NCI-H82 (cell line): ENCODE measurements around the gene TP53RK.

Experiments used
- DNase-seq: peaks from one replicate; lab custom pipeline; 2025; lab: John Stamatoyannopoulos, UW

Gene TP53RK

GRCh38 chr20:46638134-46638897 is 50.9 kb downstream of the TP53RK start:
- no peak for DNase-seq

DNA sequence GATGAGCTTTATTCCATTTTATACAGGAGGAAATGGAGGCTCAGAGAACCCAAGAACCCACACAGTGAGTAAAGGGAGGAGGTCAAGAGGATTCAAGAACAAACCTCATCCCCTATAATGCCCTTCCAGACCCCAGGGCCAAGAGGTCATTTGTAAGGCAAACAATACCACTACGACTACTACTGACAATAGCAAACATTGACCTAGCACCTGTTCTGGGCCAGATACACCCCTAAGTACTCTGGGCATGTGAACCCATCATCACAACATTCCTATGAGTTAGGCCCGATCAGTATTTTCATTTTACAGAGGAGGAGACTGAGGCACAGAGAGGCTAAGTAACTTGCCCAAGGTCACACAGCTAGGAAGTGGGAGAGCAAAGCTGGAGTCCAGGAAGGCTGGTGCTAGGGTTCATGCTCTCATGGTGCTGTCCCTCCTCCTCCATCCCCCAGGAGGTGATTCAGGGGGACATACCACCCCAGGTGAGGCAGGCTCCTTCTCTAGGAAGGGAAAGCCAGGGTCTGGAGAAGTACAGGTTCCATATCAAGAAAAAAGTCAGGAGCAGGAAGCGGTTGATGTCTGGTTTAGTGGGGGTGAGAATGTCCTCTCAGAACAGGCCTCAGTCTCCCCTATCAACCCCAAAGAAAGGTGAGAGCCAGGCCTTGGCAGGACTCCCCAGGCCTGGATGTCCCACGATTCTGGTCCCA is 51.7 kb downstream of the TP53RK start:
- DNase-seq: no peak

DNA sequence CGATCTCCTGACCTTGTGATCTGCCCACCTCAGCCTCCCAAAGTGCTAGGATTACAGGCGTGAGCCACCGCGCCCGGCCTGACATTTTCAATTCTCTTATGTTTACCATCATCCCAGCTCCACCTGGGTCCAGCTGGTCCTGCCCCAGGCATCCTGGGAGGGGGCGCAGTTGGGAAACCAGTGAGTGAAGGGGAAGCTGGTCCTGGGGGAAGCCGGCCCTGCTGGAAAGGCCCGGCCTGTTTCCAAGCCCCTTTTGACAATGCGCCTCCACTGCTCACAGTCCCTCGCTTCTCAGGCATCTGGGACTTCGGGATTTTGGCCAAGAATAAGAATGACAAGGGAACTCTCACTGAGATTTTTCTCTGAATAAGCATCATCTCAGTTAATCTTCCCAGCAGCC is 52.2 kb downstream of the TP53RK start:
- DNase-seq: no peak

DNA sequence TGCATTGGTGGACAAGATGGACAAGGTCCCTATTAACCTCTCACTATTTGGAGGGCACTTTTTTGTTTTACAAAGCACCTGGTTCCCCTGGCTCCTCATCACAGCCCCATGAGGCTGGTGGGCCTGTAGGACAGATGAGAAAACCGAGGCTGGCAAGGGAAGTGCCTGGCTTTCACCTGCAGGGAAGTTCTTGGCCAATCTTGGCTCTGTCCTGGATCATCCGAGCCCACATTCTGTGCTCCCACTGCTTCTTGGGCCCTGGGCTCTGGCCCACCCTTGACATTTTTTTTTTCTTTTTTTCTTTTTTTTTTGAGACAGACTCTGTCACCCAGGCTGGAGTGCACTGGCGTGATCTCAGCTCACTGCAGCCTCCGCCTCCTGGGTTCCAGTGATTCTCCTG is 52.7 kb downstream of the TP53RK start:
- DNase-seq: no peak

DNA sequence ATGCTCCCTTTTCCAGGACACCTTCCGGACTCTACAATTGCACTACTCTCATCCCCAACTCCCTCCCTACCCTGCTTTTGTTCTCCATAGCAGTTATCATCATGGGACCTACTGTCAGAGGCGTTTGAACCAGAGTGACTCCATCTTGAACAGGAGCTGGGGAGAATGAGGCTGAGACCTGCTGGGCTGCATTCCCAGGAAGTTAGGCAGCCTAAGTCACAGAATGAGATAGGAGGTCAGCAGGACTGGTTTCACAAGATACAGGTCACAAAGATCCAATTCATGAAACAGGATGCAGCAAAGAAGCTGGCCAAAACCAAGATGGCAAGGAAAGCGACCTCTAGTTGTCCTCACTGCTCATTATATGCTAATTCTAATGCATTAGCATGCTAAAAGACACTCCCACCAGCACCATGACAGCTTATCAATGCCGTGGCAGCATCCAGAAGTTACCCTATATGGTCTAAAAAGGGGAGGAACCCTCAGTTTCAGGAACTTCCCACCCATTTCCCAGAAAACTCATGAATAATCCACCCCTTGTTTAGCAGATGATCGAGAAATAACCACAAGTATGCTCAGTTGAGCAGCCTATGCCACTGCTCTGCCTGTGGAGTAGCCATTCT is 53.6 kb downstream of the TP53RK start:
- no peak for DNase-seq

DNA sequence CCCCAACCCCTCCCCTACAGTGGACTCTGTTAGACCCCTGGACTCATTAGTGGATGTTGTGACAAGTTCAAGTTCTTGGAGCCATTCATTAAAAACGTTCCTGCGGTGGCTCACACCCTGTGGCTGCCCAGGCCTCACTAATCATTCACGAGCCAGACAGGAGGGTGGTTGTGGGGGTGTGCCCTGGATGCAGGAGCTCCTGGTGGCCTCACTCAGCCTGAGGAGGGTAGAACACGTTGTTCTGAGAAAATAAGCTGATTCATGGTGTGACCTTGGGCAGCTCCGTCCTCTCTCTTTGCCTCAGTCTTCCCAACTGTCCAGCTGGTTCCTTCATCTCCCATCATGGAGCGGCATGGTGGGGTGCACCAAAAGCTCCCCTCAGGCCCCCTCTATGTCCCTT is 54.7 kb downstream of the TP53RK start:
- no peak for DNase-seq
